ENCODE data around the gene STAG2.
"Not testable (repeated sequence)": the region's sequence is repeated elsewhere in the genome, so short reads cannot be mapped to it uniquely, and the experiment has no call there.

Gene STAG2

GRCh38 chrX:124026529-124026928 lies 65.0 kb downstream of the STAG2 start:
- no peak for DNase-seq (ENCODE audit: low read depth, low spot score)
- H3K27ac ChIP-seq = peak overlapping the region; percentile 52

DNA sequence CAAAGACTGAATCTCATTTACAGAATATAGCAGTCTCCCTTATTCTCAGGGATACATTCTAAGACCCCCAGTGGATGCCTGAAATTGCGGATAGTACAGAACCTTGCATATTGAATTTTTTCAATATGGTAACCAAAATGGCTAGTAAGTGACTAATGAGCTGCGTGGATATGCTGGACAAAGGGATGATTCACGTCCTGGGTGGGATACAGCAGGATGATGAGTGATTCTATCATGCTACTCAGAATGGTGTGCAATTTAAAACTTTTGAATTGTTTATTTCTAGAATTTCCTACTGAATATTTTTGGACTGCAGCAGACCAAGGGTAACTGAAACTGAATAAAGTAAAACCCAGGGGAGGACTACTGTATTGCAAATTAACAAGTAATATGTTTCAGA lies 66.7 kb downstream of the STAG2 start:
- DNase-seq (ENCODE audit: low read depth, low spot score) = no peak
- peak overlapping the region; percentile 52 for H3K27ac ChIP-seq

DNA sequence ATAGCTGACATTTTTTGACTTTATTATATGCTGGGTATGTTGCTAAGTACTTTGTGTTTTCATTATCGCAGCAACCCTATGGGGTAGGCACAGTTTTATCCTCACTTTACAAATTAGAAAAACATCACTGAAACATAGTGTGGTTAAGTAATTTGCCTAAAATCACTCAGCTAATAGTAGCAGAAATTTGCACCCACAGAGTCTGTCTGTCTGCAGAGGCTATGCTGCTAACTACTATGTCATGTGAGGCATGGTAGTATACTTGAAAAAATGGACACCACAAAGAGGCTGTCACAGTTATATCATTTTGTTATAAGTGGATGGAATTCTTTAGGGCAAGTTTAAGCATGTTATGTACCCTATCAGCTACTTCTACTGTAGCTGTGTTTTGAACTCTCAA lies 69.0 kb downstream of the STAG2 start:
- no peak for DNase-seq (ENCODE audit: low read depth, low spot score)
- H3K27ac ChIP-seq = no peak overlapping the region

DNA sequence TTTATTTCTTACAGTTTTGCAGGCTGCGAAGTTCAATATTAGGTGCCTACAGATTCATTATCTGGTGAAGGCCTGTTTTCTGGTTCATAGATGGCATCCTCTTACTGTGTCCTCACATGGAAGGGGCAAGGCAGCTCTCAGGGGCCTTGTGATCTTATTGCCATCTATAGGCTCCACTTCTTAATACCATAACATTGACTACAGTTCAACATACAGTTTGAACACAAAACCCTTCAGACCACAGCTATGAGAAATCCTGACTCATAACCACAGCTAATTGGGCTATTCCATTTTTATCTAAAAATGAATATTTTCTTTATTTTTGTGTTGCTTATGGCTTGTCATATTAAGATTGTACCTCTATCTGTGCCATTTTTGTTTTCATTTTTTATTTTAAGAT lies 72.3 kb downstream of the STAG2 start:
- DNase-seq (ENCODE audit: low read depth, low spot score) = no peak
- H3K27ac ChIP-seq = no peak overlapping the region

DNA sequence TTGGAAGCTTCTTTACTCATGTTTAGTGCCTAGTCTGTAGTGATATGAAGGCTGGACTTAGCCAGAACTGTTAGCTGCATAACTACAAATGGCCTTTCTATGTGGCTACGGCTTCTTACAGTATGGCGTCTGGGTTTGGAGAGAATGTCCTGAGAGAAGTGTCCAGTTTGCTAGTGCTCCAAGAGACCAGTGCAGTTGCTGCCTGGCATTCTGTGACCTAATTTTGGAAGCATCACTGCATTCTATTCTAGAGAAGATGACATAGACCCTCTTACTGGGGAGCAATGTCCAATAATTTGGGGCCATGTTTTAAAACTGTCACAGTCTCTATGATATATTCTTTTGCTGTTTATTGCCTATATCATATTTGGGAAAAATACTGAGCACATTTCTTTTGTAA lies 74.2 kb downstream of the STAG2 start:
- no peak for DNase-seq (ENCODE audit: low read depth, low spot score)
- H3K27ac ChIP-seq = no peak overlapping the region

GRCh38 chrX:124042042-124042441 lies 80.5 kb downstream of the STAG2 start:
- no peak for DNase-seq (ENCODE audit: low read depth, low spot score)
- no peak overlapping the region for H3K27ac ChIP-seq

- DNase-seq (ENCODE audit: low read depth, low spot score) = no peak
These were observed 83.6 kb downstream of the STAG2 start for GRCh38 chrX:124045109-124045508.

GRCh38 chrX:124084417-124084816 lies 122.9 kb downstream of the STAG2 start:
- H3K27ac ChIP-seq; DNase-seq (ENCODE audit: low read depth, low spot score): not testable (repeated sequence)

More at GRCh38 chrX:124045109-124045508, 83.6 kb downstream of the STAG2 start:
- H3K27ac ChIP-seq = no peak overlapping the region

DNA sequence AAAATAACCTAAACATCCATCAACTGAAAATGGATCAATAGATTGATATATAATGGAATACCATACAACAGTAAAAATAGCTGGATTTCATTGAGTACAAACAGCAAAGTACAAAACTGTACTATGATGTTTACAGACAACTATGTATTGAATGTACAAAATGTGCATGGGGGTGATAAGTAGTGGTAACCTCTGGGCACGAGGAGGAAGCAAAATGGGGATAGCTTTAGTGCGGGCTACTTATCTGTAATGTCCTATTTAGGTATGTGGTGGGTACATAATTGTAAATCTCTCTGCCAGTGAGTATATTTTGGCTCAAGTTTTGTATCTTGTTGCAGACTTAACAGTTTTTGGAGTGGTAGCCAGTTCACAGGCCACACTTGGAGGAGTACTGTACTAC lies 123.6 kb downstream of the STAG2 start:
- no peak for DNase-seq (ENCODE audit: low read depth, low spot score)
- H3K27ac ChIP-seq = no peak overlapping the region

DNA sequence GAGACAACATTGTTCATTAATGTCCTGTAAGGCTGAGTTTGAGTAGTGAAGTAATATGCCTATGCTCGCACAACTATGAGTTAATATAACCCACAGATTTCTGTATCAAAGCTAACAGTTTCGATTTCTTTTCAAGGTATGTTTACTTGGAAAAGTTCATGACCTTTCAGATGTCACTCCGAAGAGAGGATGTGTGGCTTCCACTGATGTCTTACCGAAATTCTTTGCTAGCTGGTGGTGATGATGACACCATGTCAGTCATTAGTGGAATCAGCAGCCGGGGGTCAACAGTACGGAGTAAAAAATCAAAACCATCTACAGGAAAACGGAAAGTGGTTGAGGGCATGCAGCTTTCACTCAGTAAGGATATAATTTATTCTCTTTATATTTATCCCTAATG lies 124.9 kb downstream of the STAG2 start:
- DNase-seq (ENCODE audit: low read depth, low spot score) = no peak
- no peak overlapping the region for H3K27ac ChIP-seq

- no peak overlapping the region for H3K27ac ChIP-seq
These were observed 125.7 kb downstream of the STAG2 start for GRCh38 chrX:124087000-124087746.

GRCh38 chrX:124093222-124093621 lies 131.7 kb downstream of the STAG2 start:
- no peak for DNase-seq (ENCODE audit: low read depth, low spot score)

More at GRCh38 chrX:124087000-124087746, 125.7 kb downstream of the STAG2 start:
- no peak for DNase-seq (ENCODE audit: low read depth, low spot score)

DNA sequence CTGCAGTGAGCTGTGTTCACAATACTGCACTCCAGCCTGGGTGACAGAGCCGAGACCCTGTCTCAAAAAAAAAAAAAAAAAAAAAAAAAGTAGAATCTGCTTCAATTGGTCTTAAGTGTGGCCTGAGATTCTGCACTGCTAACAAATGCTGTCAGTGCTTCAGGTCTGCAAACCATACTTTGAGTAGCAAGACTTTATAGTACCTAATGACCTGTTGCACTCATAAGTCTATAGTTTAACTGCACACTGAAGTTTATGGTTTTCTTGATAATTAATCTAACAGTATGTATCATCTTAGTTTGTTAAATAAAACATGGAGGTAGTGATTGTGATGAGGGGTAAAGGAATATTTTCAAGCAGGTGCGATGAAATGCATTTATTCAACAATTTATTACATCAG lies 135.6 kb downstream of the STAG2 start:
- H3K27ac ChIP-seq = no peak overlapping the region
- no peak for DNase-seq (ENCODE audit: low read depth, low spot score)

More at GRCh38 chrX:124093222-124093621, 131.7 kb downstream of the STAG2 start:
- no peak overlapping the region for H3K27ac ChIP-seq

DNA sequence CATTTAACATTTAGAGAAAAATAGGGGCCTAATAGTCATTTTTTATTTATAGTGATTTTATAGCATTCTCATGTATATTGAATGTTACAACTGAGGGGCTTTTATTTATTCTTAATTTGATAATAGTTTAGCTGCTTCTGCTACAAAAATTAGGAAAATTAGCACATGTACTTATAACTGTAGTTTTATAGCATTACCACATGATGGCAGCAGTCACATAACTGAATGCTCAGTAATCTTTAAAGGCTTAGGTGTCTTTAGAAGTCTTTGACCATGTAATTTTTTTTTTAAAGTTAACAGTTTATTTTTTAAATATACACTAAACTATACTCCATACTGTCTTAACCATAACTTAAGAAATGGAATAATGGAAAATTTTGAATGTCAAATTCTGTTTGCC lies 136.6 kb downstream of the STAG2 start:
- no peak overlapping the region for H3K27ac ChIP-seq
- DNase-seq (ENCODE audit: low read depth, low spot score) = no peak

- DNase-seq (ENCODE audit: low read depth, low spot score) = no peak
- no peak overlapping the region for H3K27ac ChIP-seq
These were observed 142.5 kb downstream of the STAG2 start for GRCh38 chrX:124103966-124104365.

GRCh38 chrX:124104512-124104911 lies 143.0 kb downstream of the STAG2 start:
- not testable (repeated sequence) for H3K27ac ChIP-seq; DNase-seq (ENCODE audit: low read depth, low spot score)

GRCh38 chrX:124113621-124114600 lies 152.4 kb downstream of the STAG2 start:
- DNase-seq (ENCODE audit: low read depth, low spot score) = no peak
- H3K27ac ChIP-seq = no peak overlapping the region

- no peak overlapping the region for H3K27ac ChIP-seq
These were observed 155.8 kb downstream of the STAG2 start for GRCh38 chrX:124117325-124117724.

GRCh38 chrX:124125471-124125870 lies 164.0 kb downstream of the STAG2 start:
- no peak overlapping the region for H3K27ac ChIP-seq
- no peak for DNase-seq (ENCODE audit: low read depth, low spot score)

More at GRCh38 chrX:124117325-124117724, 155.8 kb downstream of the STAG2 start:
- no peak for DNase-seq (ENCODE audit: low read depth, low spot score)

DNA sequence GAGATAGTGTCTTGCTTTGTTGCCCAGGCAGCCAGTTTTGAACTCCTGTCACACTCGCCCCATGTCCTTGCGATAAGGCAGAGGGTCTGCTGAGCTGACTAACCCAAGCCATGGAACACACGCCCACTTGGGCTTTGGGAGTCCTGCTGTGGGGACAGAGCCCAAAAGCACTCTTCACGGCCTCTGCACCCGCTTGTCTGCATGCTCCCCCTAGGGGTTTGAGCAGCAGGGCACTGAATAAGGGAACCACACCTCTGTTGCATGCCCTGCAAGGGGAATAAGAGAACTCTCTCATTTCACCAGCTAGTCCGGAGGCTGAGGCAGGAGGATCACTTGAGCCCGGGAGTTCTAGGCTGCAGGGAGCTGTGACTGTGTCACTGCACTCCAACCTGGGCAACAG lies 166.0 kb downstream of the STAG2 start:
- H3K27ac ChIP-seq = no peak overlapping the region
- no peak for DNase-seq (ENCODE audit: low read depth, low spot score)

- DNase-seq (ENCODE audit: low read depth, low spot score); H3K27ac ChIP-seq: not testable (repeated sequence)
These were observed 170.9 kb downstream of the STAG2 start for GRCh38 chrX:124132437-124132836.

Measured in epithelial cell of prostate (primary cell).